ENCODE results near the gene DUS2.
A peak's percentile ranks its signal among the peaks of the same experiment; 100 is the strongest.

DUS2 gene

GRCh38 chr16:68047987-68048386 lies 24.9 kb downstream of the DUS2 start:
- DNase-seq, result no peak

DNA sequence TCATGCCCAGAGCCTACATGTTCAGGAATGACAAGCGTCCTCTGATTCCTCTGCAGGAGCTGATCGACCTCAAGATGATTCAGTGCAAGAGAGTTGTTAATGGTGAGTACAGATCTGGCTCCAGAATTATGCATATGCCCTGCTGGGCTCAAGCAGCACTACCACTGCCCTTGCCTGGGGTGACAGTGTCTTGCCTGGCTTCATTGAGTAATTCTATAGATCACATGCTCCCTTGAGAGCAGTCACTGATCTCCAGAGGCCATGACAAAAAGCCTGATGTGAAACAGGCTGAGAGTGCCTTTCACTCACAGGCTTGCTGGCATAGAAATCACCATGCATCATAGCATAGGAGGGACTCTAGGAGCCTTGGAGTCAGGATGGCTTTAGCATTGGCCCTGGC lies 26.4 kb downstream of the DUS2 start:
- DNase-seq, result no peak

GRCh38 chr16:68055395-68055794 lies 32.3 kb downstream of the DUS2 start:
- DNase-seq, result no peak

DNA sequence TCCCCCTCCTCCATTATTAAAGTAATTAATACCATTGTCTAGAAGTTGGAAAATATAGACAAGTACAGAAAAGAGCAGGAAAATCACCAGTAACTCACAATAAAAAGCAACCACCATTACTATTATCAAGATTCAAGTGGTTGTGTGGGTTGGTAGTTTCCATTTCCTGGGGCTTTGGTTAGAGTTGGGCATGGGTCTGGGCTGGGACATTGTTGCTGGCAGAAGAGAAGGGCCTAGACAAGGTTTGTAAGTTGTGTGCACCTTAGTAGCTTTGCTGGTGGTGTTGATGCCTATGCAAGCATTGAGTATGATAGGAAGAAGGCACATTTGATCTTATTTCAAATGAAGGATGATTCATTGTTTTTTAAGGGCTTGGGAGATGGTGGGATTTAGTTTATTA lies 36.7 kb downstream of the DUS2 start:
- DNase-seq, result no peak

DNA sequence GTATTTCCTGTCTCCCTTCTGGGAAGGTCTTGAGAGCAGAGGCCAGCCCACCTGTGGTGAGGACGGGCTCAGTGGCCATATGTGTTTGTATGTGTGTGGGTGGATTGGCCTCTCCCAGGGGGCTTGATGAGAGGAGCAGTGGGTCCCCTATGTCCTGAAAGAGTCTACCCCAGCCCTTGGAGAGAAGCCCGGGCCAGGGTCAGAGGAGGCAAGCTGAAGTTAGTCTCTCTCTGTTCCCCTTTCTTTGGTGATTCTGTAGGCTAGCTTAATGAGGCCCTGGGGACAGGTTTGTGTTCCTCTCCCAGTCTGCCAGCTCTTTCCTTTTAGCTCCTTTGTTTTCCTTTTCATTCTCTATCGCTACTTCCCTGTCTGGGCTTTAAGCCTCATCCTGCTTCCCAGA lies 38.3 kb downstream of the DUS2 start:
- DNase-seq, result no peak

- no peak for DNase-seq
Measured at GRCh38 chr16:68062910-68063393, 39.9 kb downstream of the DUS2 start.

DNA sequence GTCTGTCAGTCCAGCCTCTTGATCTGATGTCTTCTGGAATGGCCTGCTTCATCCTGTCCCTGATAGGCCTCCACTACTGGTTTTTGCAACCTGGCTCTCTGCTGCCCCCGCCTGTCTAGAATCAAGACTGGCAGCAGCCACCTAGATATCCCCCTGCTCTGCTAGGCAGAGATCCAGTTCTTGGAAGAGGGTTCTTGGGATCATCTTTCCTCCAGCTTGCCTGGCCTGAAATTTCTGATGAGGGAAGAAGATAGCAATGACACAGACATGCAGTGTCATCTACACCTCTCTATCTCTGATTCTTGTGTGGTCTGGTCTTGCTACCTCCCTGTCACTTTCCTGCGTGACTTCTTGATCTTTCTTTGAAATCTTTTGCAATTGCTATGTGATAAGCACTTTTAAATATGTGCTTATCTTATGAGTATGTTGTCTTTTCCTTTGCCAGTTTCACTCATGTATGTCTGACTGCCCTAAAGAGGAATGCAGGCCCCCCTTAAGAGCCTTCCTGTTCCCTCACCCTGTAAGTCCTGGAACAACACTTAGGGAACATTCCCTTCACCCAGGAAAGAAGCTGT lies 41.8 kb downstream of the DUS2 start:
- no peak for DNase-seq

DNA sequence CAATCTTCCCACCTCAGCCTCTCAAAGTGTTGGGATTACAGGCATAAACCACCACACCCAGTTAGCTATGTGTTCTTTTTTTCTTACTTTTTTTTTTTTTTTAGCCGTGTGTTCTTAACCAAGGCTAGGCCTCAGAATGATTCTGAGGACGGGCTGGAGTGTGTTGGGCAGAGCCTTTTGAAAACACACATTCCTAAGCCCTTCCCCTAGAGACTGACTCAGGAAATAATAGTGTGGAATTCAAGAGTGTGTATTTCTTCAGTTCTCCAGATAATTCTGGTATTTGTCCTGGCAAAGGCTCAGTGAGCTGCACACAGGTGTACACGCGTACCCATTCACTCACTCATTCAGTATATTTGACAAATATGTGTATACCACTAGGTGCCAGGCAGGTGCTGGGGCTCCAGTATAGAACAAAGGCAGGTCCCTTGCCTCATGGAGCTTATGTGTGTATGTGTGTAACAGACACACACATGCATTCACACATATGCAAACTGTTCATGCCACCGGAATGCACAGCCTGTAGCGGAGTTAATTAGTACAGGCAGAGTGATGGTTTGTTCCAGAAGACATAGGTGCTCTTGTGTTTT lies 42.7 kb downstream of the DUS2 start:
- no peak for DNase-seq

DNA sequence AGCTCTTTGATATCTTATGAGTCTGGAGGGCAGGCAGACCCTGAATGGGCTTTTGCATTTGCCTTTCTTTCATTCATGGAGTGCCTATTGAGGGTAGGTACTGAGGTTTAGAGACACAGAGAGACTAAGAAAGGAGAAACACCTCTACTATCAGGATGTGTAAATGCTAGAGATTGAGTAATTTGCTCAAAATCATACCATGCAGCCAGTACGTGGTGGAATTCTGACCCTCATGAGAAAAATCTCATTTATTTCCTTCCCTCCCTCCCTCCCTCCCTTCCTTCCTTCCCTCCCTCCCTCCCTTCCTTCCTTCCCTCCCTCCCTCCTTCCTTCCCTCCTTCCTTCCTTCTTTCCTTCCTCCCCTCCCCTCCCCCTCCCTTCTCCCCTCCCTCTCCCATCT lies 43.7 kb downstream of the DUS2 start:
- no peak for DNase-seq

GRCh38 chr16:68068926-68069325 lies 45.8 kb downstream of the DUS2 start:
- no peak for DNase-seq

GRCh38 chr16:68069511-68070248 lies 46.6 kb downstream of the DUS2 start:
- DNase-seq, result peak; percentile 64

DNA sequence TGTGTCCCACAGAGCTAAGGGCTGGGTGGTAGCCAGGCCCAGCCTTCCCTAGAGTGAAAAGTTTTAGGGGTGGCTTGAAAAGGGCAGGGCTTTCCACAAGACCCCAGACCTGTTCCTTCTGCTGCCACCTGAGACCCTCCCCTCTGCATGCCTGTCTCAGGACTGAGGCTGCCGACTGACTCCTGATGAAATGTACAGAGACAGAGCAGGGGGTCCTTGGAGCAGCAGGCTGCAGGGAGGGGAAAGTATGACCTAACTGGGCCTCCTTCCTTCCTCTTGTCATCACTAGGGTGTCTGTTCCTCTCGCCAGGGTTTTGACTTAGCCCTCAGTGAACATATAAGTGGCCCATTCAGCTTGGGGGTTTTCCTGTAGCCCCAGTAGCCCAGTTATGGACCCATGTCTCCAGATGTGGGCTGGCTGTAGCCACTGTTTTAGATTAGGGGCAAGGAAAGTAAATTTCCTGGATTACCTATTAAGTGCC lies 47.2 kb downstream of the DUS2 start:
- DNase-seq, result peak; percentile 23

DNA sequence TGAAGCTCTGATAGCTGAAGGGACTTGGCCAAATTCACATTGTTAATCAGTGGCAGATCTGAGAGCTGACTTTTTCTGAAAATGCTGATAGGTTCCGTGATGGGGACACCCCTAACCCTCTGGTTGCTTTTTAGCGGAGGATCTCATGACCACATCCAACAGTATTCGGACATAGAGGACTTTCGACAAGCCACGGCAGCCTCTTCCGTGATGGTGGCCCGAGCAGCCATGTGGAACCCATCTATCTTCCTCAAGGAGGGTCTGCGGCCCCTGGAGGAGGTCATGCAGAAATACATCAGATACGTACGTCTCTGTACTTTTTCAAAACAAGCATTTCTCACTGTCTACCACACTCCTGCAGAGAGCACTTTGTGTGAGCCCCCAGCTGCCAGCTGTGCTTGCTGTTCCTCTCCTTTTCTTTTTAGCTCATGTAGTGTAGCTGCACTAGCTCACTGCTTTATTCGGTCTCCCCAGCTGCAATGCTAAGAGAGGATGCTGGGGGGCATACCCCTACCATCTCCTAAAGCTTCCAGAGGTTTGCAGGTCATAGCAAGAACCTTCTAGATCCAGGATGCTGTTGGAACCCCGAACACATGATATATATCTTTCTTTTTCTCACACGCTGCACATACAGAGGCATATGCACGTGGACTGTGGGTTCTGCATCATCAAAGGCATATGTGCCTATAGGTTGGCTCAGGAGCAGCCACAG lies 47.9 kb downstream of the DUS2 start:
- peak; percentile 18 for DNase-seq

- DNase-seq, result no peak
Measured at GRCh38 chr16:68071518-68071901, 48.4 kb downstream of the DUS2 start.

DNA sequence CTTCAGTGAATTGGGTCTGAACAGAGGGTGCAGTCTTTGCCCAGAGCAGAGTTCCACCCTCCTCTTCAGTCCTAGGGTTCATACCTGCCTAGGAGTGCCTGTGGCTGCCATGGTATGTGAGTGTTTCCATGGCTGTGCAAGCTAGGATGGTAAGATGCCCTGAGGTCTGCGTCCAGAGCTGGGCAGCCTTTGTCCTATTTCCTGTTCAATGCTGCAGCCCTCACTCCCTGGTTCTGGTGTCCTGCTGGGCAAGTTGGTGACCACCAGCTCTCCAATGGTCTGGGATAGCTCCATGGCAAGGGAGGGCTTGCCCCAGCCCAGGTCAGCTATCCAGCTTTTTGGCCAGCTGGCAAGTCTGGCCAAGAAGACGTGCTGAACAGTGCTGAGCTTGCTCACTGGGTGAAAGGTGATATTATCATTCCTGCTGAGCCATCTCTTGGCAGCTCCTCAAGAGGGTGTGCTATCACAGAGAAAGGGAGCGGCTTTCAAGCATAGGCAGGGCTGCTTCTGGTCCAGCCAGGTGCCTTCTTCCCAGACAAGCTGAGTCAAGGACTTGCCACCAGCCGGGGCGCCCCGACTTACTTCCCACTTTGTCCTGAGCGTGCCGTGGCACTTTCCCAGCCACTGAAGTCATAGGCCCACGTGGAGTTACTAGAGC lies 49.1 kb downstream of the DUS2 start:
- DNase-seq, result peak; percentile 40

DNA sequence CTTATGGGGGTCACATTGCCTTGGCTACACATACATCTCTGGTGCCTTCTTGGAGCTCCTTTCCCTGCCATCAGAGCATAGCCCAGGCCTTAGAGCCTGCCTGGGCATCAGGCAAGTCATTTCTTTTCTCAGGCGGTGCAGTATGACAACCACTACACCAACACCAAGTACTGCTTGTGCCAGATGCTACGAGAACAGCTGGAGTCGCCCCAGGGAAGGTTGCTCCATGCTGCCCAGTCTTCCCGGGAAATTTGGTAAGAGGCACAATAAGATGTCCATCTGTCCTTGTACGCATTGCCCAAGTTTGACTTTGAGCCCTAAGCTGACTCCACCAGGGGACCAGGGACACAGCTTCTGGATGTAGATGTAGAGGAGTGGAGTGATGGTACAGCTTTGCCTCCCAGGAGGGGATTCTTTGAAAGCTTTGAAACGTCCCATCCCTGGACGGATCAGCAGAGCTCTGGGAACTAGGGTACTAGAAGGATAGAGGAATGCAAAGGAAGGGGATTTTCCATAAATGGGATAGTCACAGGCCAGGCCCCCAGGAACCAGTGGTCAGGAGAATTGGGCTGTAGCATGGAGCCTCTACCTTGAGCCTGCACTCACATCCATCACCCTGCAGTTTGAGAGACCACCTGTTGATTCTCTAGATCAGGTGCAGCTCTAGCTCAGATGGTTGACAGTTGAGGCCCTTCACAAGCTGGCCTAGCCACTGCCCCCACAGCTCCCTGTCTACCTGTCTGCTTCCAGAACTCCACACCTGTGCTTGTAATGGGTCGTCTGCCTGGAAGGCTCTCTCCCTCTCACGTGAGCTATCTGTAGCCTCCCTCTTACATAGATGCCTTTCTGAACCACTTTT lies 51.0 kb downstream of the DUS2 start:
- DNase-seq, result no peak

DNA sequence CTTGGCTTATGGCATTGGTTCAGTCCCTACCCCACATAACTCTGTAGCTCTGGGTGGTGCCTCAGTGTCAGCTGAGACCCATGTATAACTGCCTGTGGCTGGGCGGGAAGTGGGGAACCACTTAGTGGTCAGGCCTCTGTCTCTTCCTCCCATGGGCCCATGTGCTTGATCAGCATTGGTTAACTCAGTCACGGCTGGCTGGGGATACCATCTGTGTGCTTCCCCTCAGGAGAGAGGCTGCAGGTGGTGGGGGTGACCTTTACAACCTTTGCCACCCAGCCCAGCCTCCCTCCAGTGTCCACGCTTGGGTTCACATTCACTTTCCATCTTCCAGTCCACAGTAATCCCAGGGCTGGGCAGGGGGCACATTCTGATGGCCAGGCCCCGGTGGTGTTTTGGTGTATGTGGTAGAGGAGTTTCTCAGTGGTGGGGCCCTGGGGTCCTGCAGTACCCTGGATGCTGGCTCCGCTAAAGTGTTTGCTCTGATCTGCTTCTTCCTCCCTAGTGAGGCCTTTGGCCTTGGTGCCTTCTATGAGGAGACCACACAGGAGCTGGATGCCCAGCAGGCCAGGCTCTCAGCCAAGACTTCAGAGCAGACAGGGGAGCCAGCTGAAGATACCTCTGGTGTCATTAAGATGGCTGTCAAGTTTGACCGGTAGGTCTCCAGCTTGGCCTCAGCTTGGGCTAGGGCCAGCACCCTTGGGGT lies 51.9 kb downstream of the DUS2 start:
- no peak for DNase-seq

GRCh38 chr16:68075980-68076379 lies 52.9 kb downstream of the DUS2 start:
- no peak for DNase-seq

DNA sequence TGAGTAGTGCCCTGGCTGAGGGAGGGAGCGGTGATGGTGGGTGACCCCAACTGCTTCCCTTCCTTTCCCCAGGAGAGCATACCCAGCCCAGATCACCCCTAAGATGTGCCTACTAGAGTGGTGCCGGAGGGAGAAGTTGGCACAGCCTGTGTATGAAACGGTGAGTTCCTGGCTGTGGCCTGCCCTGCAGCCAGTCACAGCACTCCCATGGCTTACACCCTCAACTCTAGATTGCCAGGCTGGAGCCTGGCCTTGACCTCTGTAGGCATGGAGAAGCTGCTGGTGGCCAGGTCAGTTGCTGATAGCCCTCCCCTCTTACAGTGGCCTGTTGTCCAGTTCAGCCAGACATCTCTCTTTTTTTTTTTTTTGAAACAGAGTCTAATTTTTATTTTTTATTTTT lies 53.5 kb downstream of the DUS2 start:
- DNase-seq, result no peak

DNA sequence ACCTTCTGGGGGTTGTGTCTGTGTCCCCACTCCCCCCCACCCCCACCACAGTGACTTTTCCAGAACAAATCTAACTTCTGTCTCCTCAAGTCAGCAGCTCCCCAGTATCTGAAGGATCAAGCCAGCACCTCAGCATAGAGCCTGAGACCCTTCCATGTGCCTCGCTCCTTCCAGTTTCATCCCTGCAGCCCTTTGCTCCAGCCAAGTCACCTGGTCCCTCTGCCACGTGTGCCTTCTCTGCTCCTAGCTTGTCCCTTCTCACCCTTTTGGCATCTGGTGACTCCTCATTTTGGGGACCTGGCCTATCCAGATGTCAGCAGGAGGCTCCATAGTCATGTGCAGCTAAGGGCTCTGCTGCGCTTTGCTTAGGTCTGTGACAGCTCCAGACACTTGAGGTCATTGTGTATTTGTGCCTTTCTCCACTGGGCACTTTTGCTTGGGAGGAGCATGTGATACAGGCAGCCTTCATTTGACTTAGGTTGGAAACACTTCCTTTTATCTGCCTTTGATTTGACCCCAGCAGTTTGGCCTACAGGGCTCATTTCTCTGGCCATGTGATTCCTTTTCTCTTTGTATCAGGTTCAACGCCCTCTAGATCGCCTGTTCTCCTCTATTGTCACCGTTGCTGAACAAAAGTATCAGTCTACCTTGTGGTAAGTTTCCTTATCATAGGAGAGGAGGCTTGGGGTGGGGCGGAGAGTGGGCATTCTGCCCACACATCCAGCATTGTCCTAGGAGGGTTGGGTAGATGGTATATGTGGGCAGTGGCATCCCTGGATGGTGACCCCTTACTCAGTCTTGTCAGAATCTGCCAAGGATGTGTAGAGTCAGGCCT lies 55.0 kb downstream of the DUS2 start:
- DNase-seq, result no peak
